OCI-LY1 (cell line): ENCODE results near the gene MIP.

Source experiments
- EZH2 ChIP-seq: fragments of 200-600 bp; sonication (generic), shearing (Covaris generic); IDR thresholded peaks from 2 replicates; pipeline ENCODE4 v1.8.0; 2017; ENCODE audit warnings: borderline replicate concordance, mixed run types, mild to moderate bottlenecking, antibody characterized with exemption, low read length, moderate library complexity, mixed read lengths
- TF ChIP-seq, protein P1 (sequence below): fragments of 200-600 bp; sonication (generic), shearing (Covaris generic); IDR thresholded peaks from 2 replicates; pipeline ENCODE4 v1.5.1; 2017; ENCODE audit warnings: mild to moderate bottlenecking, antibody characterized with exemption, low read length, moderate library complexity, mixed read lengths

DNA sequence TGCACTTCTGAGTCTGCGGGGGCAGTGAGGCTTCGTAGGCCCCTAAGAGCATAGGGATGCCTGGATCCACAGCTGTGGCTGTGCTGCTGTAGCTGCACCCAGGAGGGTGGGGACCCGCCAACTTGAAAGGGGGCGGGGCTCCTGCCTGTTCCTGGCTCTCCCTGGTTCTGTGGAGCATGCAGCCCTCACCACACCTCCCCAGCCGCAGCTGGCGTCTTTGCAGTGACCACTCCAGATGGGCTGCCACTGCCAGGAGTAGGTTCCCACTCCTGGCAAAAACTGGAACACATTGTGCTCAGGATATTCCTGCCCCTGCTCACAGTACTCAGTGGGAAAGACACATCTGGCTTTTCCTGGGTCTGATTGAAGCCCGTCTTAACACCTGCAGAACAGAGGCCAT lies 41.1 kb downstream of the MIP start:
- TF ChIP-seq, protein P1, sequence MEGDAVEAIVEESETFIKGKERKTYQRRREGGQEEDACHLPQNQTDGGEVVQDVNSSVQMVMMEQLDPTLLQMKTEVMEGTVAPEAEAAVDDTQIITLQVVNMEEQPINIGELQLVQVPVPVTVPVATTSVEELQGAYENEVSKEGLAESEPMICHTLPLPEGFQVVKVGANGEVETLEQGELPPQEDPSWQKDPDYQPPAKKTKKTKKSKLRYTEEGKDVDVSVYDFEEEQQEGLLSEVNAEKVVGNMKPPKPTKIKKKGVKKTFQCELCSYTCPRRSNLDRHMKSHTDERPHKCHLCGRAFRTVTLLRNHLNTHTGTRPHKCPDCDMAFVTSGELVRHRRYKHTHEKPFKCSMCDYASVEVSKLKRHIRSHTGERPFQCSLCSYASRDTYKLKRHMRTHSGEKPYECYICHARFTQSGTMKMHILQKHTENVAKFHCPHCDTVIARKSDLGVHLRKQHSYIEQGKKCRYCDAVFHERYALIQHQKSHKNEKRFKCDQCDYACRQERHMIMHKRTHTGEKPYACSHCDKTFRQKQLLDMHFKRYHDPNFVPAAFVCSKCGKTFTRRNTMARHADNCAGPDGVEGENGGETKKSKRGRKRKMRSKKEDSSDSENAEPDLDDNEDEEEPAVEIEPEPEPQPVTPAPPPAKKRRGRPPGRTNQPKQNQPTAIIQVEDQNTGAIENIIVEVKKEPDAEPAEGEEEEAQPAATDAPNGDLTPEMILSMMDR, result no peak
- TF ChIP-seq EZH2, result no peak
